GM23338 (cell line): ENCODE measurements around the gene INPP5D.
"Not testable (repeated sequence)": the region's sequence is repeated elsewhere in the genome, so short reads cannot be mapped to it uniquely, and the experiment has no call there.

Source experiments
- CREB1 ChIP-seq: fragments of 250-450 bp; sonication (Bioruptor Pico); IDR thresholded peaks from 2 replicates; pipeline ENCODE4 v1.5.0; 2020; ENCODE audit warnings: low read depth, mild to moderate bottlenecking, moderate library complexity
- CTCF ChIP-seq, 2 experiments: fragments of 200-600 bp in 1 of 2; sonication (generic) in 1 of 2; conservative IDR thresholded peaks; 2 replicates each; pipeline versions ENCODE4 v1.5.1 to v1.6.1; 2016 to 2017; ENCODE audit warnings: antibody characterized with exemption in 2 of 2, low read depth in 2 of 2, mild to moderate bottlenecking in 2 of 2, moderate library complexity in 1 of 2
- EZH2 ChIP-seq: fragments of 200-600 bp; sonication (generic); IDR thresholded peaks from one replicate; pipeline ENCODE4 v1.8.0; 2017; ENCODE audit warnings: antibody characterized with exemption, mild to moderate bottlenecking, low read depth; ENCODE audit not compliant: unreplicated experiment
- JUNB ChIP-seq: IDR thresholded peaks from one replicate; pipeline ENCODE4 v1.6.1; 2016; ENCODE audit warnings: antibody characterized with exemption; ENCODE audit not compliant: unreplicated experiment
- POLR2AphosphoS5 ChIP-seq: IDR thresholded peaks from 2 replicates; pipeline ENCODE4 v1.6.1; 2016; ENCODE audit warnings: antibody characterized with exemption, low read depth
- ZNF114 ChIP-seq: fragments of 250-450 bp; sonication (Bioruptor Pico); IDR thresholded peaks from 2 replicates; pipeline ENCODE4 v1.5.0; 2020; ENCODE audit warnings: mild to moderate bottlenecking, moderate library complexity
- TF ChIP-seq, protein P1 (sequence below): IDR thresholded peaks from one replicate; pipeline ENCODE4 v1.6.1; 2018; ENCODE audit warnings: antibody characterized with exemption; ENCODE audit not compliant: unreplicated experiment

GRCh38 chr2:233191016-233191415 is 130.9 kb downstream of the INPP5D start:
- TF ChIP-seq CTCF (conservative IDR thresholded peaks at IDR 0.05; ENCODE audit: low read depth in 2 of 2); POLR2AphosphoS5; EZH2; ZNF114 (CRISPR knock-in tag); JUNB; CREB1 (CRISPR knock-in tag): not testable (repeated sequence)
- TF ChIP-seq, protein P1, sequence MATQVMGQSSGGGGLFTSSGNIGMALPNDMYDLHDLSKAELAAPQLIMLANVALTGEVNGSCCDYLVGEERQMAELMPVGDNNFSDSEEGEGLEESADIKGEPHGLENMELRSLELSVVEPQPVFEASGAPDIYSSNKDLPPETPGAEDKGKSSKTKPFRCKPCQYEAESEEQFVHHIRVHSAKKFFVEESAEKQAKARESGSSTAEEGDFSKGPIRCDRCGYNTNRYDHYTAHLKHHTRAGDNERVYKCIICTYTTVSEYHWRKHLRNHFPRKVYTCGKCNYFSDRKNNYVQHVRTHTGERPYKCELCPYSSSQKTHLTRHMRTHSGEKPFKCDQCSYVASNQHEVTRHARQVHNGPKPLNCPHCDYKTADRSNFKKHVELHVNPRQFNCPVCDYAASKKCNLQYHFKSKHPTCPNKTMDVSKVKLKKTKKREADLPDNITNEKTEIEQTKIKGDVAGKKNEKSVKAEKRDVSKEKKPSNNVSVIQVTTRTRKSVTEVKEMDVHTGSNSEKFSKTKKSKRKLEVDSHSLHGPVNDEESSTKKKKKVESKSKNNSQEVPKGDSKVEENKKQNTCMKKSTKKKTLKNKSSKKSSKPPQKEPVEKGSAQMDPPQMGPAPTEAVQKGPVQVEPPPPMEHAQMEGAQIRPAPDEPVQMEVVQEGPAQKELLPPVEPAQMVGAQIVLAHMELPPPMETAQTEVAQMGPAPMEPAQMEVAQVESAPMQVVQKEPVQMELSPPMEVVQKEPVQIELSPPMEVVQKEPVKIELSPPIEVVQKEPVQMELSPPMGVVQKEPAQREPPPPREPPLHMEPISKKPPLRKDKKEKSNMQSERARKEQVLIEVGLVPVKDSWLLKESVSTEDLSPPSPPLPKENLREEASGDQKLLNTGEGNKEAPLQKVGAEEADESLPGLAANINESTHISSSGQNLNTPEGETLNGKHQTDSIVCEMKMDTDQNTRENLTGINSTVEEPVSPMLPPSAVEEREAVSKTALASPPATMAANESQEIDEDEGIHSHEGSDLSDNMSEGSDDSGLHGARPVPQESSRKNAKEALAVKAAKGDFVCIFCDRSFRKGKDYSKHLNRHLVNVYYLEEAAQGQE: not testable (repeated sequence)
